NCI-H146 (cell line): Measurements from ENCODE around the gene IGF2BP1.
"Not testable (repeated sequence)": the region's sequence is repeated elsewhere in the genome, so short reads cannot be mapped to it uniquely, and the experiment has no call there.

Source experiments
- DNase-seq: peaks from one replicate; lab custom pipeline; 2025; lab: John Stamatoyannopoulos, UW

The IGF2BP1 gene

DNA sequence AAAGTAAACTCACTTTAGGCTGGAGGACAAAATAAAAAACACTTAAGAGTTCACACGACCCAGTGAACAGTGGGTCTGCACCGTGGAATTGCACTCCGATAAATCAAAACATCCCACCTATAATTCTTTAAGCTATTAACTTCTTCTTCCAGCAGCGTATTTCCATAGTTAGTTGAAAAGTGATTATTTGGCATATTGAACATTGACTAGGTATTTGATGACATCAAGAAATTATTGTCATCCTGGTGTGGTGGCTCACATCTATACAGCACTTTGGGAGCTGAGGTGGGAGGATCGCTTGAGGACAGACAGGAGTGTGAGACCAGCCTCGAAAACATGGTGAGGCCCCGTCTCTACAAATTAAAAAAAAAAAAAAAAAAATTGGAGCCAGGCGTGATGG is 23.4 kb downstream of the IGF2BP1 start:
- no peak for DNase-seq

- DNase-seq = no peak
These were observed 24.0 kb downstream of the IGF2BP1 start for GRCh38 chr17:49021095-49021767.

GRCh38 chr17:49021768-49022103 is 24.6 kb downstream of the IGF2BP1 start:
- DNase-seq = no peak

- no peak for DNase-seq
These were observed 25.3 kb downstream of the IGF2BP1 start for GRCh38 chr17:49022391-49022941.

DNA sequence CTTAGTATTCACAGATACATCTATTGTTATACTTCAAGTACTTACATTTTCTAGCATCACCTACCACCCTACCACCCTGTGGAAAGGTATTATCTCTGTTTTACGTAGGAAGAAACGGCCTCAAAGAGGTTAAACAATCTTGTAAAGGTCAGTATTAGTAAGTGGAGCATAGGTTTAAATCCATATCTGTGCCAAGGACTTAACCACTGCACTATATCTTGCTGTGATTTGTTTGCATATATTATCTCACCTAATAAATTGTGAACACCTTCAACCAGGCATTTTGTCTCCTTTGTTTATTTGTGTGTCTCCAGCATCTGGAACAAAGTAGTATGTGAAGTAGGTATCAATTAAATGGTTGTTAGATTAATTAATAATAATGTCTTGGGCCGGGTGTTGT is 27.3 kb downstream of the IGF2BP1 start:
- DNase-seq = no peak

DNA sequence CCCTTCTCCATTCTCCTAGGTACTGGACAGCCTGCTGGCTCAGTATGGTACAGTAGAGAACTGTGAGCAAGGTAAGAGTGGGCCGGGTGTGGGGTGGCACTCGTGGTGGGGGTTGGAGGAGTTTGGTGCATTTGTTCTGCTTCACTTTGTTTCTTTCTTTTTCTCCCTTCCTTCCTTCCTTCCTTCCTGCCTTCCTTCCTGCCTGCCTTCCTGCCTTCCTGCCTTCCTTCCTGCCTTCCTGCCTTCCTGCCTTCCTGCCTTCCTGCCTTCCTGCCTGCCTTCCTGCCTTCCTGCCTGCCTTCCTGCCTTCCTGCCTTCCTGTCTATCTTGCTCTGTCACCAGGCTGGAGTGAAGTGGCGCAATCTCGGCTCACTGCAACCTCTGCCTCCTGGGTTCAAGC is 29.3 kb downstream of the IGF2BP1 start:
- not testable (repeated sequence) for DNase-seq

GRCh38 chr17:49028271-49028670 is 31.1 kb downstream of the IGF2BP1 start:
- no peak for DNase-seq

GRCh38 chr17:49029801-49030200 is 32.6 kb downstream of the IGF2BP1 start:
- DNase-seq = no peak

- DNase-seq = peak; percentile 61
These were observed 35.1 kb downstream of the IGF2BP1 start for GRCh38 chr17:49031965-49032928.

DNA sequence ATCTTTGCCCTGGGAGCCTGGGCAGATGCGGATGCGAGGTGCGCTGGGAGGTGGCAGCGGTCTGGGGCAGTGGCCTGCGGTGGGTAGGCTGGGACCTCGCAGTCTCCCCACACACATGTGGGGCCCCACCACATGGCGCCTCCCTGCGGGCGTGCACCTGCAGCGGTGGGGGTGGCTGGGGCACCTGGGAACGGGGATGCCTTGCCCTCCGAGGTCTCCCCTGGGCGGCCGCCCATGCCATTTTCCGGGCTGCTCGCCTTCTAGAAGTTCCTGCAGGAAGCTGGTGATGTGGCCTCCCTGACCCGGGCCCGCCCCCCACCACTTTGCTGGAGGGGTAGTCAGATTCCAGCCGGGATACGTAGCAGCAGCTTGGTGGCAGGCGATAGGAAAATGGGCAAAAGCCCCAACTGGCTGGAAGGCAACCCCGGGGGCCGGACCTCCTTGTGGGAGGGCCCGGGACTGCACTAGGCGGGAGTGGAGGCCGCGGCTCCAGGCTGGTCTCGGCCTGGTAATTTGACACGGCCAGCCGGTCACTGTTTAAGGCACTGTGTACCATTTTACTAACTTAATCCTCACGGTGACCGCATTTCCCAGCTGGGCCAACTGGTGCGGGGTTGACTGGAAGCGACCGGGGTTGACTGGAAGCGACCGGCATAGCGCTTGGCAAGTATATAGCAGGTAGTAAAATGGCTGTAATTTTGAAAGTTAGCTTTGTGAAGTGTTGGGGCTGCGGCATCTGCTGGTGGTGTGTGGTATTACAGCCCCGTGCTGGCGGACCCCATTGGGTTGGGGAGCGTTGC is 38.5 kb downstream of the IGF2BP1 start:
- peak; percentile 28 for DNase-seq

- no peak for DNase-seq
These were observed 39.1 kb downstream of the IGF2BP1 start for GRCh38 chr17:49036270-49036626.

- no peak for DNase-seq
These were observed 41.0 kb downstream of the IGF2BP1 start for GRCh38 chr17:49038138-49038537.

GRCh38 chr17:49038544-49038943 is 41.4 kb downstream of the IGF2BP1 start:
- no peak for DNase-seq

DNA sequence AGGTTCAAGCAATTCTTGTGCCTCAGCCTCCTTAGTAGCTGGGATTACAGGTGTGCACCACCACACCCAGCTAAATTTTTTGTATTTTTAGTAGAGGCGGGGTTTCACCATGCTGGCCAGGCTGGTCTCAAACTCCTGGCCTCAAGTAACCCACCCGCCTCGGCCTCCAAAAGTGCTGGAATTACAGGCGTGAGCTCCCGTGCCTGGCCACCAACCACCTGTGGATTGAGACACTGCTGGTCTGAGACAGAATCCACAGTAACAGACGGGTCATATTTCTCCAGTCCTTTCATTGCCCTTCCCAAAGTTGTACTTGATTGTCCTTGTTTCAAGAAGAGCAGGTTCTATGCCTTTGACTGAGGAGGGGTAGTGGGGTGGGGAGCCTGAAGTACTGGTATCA is 42.3 kb downstream of the IGF2BP1 start:
- not testable (repeated sequence) for DNase-seq

- no peak for DNase-seq
These were observed 44.3 kb downstream of the IGF2BP1 start for GRCh38 chr17:49041527-49041926.

DNA sequence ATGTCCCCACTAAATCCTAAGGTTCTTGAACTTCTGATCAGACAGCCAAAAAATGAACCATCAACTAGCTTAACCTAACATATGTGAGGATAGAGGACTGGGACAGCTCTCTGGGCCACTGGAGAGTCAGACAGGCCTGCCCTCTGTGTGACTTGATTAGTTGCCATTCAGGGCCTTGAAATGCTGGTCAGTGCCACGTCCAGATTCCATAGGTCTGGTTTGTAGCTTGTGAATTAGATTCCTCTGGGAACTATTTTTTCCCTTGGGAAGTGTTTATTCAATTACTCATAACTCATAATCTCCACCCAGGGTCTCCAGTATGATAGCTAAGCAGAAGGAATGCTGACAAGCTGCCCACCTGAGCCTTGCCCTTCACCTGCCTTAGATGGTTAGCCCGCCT is 48.2 kb downstream of the IGF2BP1 start:
- no peak for DNase-seq

- no peak for DNase-seq
These were observed 49.7 kb downstream of the IGF2BP1 start for GRCh38 chr17:49046912-49047311.

DNA sequence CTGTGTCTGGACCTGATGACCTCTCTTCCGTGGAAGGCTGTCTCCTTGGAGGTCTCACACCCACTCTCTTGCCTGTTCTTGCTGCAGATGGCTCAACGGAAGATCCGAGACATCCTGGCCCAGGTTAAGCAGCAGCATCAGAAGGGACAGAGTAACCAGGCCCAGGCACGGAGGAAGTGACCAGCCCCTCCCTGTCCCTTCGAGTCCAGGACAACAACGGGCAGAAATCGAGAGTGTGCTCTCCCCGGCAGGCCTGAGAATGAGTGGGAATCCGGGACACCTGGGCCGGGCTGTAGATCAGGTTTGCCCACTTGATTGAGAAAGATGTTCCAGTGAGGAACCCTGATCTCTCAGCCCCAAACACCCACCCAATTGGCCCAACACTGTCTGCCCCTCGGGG is 52.1 kb downstream of the IGF2BP1 start:
- DNase-seq = no peak

- no peak for DNase-seq
These were observed 53.4 kb downstream of the IGF2BP1 start for GRCh38 chr17:49050611-49051010.

GRCh38 chr17:49051269-49051668 is 54.1 kb downstream of the IGF2BP1 start:
- no peak for DNase-seq

- DNase-seq = no peak
These were observed 56.1 kb downstream of the IGF2BP1 start for GRCh38 chr17:49053171-49053829.
